Measurements from ENCODE around the gene RFLNA. TPM values are rescaled to one million over a fixed set of nuclear protein-coding genes. Genes with fewer than 3 reads are reported as not detected.

Gene RFLNA
- total RNA-seq, 2 donors from 2014 or later = 46.2 to 51.0 TPM

GRCh38 chr12:124341645-124342069 is 46.8 kb downstream of the RFLNA start:
- intact Hi-C loops (cut with DNase I, micrococcal nuclease) = no loop called here
- ATAC-seq = no peak
- DNase-seq = no peak

GRCh38 chr12:124344022-124344421 is 49.1 kb downstream of the RFLNA start:
- intact Hi-C loops (cut with DNase I, micrococcal nuclease) = no loop called here
- no peak for ATAC-seq
- no peak for DNase-seq

- ATAC-seq (no peak), DNase-seq (no peak)
- intact Hi-C loops (cut with DNase I, micrococcal nuclease) = no loop called here
These were observed 49.6 kb downstream of the RFLNA start for GRCh38 chr12:124344526-124344925.

GRCh38 chr12:124345795-124346194 is 50.9 kb downstream of the RFLNA start:
- intact Hi-C loops (cut with DNase I, micrococcal nuclease) = no loop called here
- DNase-seq (no peak), ATAC-seq (no peak)

GRCh38 chr12:124346425-124347168 is 51.7 kb downstream of the RFLNA start:
- no peak for DNase-seq
- ATAC-seq = no peak
- intact Hi-C loops (cut with DNase I, micrococcal nuclease) = no loop called here

- DNase-seq = no peak
- no peak for ATAC-seq
- intact Hi-C loops (cut with DNase I, micrococcal nuclease) = no loop called here
These were observed 52.4 kb downstream of the RFLNA start for GRCh38 chr12:124347335-124347734.

- no peak for ATAC-seq
- intact Hi-C loops (cut with DNase I, micrococcal nuclease) = no loop called here
- DNase-seq = no peak
These were observed 53.1 kb downstream of the RFLNA start for GRCh38 chr12:124347805-124348658.

GRCh38 chr12:124348659-124349380 is 53.9 kb downstream of the RFLNA start:
- no peak for ATAC-seq
- DNase-seq = no peak
- intact Hi-C loops (cut with DNase I, micrococcal nuclease) = no loop called here

- no peak for DNase-seq
- intact Hi-C loops (cut with DNase I, micrococcal nuclease) = no loop called here
- no peak for ATAC-seq
These were observed 55.6 kb downstream of the RFLNA start for GRCh38 chr12:124350491-124350890.

- intact Hi-C loops (cut with DNase I, micrococcal nuclease) = no loop called here
- ATAC-seq (no peak), DNase-seq (no peak)
These were observed 56.5 kb downstream of the RFLNA start for GRCh38 chr12:124351422-124351821.

- intact Hi-C loops (cut with DNase I, micrococcal nuclease) = no loop called here
- DNase-seq (no peak), ATAC-seq (no peak)
These were observed 57.4 kb downstream of the RFLNA start for GRCh38 chr12:124352257-124352656.

- intact Hi-C loops (cut with DNase I, micrococcal nuclease) = no loop called here
- peak; percentile 95 for ATAC-seq
- DNase-seq = peak; percentile 88 to 95
These were observed 57.9 kb downstream of the RFLNA start for GRCh38 chr12:124352839-124353238.

GRCh38 chr12:124354400-124354799 is 59.5 kb downstream of the RFLNA start:
- intact Hi-C loops (cut with DNase I, micrococcal nuclease) = no loop called here
- DNase-seq (no peak), ATAC-seq (no peak)

GRCh38 chr12:124356221-124356620 is 61.3 kb downstream of the RFLNA start:
- no peak for ATAC-seq
- intact Hi-C loops (cut with DNase I, micrococcal nuclease) = no loop called here

GRCh38 chr12:124357616-124358015 is 62.7 kb downstream of the RFLNA start:
- DNase-seq = no peak
- intact Hi-C loops (cut with DNase I, micrococcal nuclease) = no loop called here
- no peak for ATAC-seq

More at GRCh38 chr12:124356221-124356620, 61.3 kb downstream of the RFLNA start:
- no peak for DNase-seq

GRCh38 chr12:124358572-124358971 is 63.7 kb downstream of the RFLNA start:
- no peak for DNase-seq
- intact Hi-C loops (cut with DNase I, micrococcal nuclease) = no loop called here
- no peak for ATAC-seq

- intact Hi-C loops (cut with DNase I, micrococcal nuclease) = no loop called here
- peak; percentile 84 for ATAC-seq
- DNase-seq = peak; percentile 73 to 80
These were observed 65.0 kb downstream of the RFLNA start for GRCh38 chr12:124359671-124360581.
